Measurements from ENCODE around the gene TAPT1. TPM values are rescaled to one million over a fixed set of nuclear protein-coding genes. Genes with fewer than 3 reads are reported as not detected.

The TAPT1 gene
- polyA plus RNA-seq, 2 of the 4 experiments (the other 2 are of a cell fraction), result 11.5 to 17.1 TPM

DNA sequence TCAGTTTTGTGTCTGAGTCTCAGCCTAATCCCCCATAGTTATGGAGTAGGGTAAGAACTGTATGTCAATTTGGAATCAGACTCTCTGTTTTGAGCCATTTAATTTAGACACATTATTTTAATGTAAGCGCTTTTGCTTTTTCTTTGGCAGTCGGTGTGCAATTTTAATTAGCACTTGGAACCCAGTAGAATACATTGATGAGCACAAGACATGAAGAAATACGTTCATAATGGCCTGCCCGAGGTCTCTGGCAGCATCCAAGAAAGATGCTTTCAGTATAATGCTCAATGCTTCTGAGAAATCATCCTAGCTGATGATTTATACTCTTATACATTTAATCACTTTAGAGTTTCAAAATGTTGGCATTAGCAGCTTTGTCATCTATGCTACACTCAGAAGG is 8.9 kb upstream of the TAPT1 start:
- CTCF ChIA-PET, result no interaction called here
- POLR2A ChIA-PET, result no interaction called here
- H3K27ac ChIP-seq, result no peak overlapping the region
- WGBS (ENCODE audit: missing lambda C conversion rate), result 91% methylated on average over 4 of the region's 4 CpGs
- no peak overlapping the region for H3K4me2 ChIP-seq
- no peaks in the 10 kb centered on the region for H3K9me3 ChIP-seq
- H3K4me1 ChIP-seq, result peaks cover 17% of the 10 kb centered on the region; the same call in 2 of the 3 replicates
- FAIRE-seq (no peak), ATAC-seq (no peak), DNase-seq (ENCODE audit: low read depth in 1 of 2, low spot score in 1 of 2) (no peak)
- TF ChIP-seq CHD4 (IDR thresholded peaks at IDR 0.05; ENCODE audit: borderline replicate concordance), result no peak
- no peak for TF ChIP-seq RNF2 (IDR thresholded peaks at IDR 0.05; ENCODE audit: borderline replicate concordance, low read depth)
- TF ChIP-seq MAZ (IDR thresholded peaks at IDR 0.05; ENCODE audit: borderline replicate concordance, low read depth, low read length), result no peak
- TF ChIP-seq EP300 (IDR thresholded peaks at IDR 0.05), result no peak
- TF ChIP-seq CBX2 (IDR thresholded peaks at IDR 0.05; ENCODE audit: borderline replicate concordance, low read depth), result no peak
- TF ChIP-seq, protein P1, sequence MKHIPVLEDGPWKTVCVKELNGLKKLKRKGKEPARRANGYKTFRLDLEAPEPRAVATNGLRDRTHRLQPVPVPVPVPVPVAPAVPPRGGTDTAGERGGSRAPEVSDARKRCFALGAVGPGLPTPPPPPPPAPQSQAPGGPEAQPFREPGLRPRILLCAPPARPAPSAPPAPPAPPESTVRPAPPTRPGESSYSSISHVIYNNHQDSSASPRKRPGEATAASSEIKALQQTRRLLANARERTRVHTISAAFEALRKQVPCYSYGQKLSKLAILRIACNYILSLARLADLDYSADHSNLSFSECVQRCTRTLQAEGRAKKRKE (CRISPR knock-in tag; IDR thresholded peaks at IDR 0.05; ENCODE audit: low read depth), result no peak
- no peak for TF ChIP-seq CBX8 (IDR thresholded peaks at IDR 0.05)
- TF ChIP-seq SREBF2 (IDR thresholded peaks at IDR 0.05), result no peak
- no peak for TF ChIP-seq FOXS1 (CRISPR knock-in tag; IDR thresholded peaks at IDR 0.05)
- TF ChIP-seq, protein P2, sequence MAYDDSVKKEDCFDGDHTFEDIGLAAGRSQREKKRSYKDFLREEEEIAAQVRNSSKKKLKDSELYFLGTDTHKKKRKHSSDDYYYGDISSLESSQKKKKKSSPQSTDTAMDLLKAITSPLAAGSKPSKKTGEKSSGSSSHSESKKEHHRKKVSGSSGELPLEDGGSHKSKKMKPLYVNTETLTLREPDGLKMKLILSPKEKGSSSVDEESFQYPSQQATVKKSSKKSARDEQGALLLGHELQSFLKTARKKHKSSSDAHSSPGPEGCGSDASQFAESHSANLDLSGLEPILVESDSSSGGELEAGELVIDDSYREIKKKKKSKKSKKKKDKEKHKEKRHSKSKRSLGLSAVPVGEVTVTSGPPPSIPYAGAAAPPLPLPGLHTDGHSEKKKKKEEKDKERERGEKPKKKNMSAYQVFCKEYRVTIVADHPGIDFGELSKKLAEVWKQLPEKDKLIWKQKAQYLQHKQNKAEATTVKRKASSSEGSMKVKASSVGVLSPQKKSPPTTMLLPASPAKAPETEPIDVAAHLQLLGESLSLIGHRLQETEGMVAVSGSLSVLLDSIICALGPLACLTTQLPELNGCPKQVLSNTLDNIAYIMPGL (CRISPR knock-in tag; IDR thresholded peaks at IDR 0.05; ENCODE audit: borderline replicate concordance), result no peak
- TF ChIP-seq ZFP36 (IDR thresholded peaks at IDR 0.05; ENCODE audit: borderline replicate concordance, partially characterized antibody), result no peak
- TF ChIP-seq TP53 (CRISPR knock-in tag; IDR thresholded peaks at IDR 0.05), result no peak
- TF ChIP-seq, protein P3, sequence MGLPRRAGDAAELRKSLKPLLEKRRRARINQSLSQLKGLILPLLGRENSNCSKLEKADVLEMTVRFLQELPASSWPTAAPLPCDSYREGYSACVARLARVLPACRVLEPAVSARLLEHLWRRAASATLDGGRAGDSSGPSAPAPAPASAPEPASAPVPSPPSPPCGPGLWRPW (IDR thresholded peaks at IDR 0.05), result no peak
- TF ChIP-seq GATA3 (IDR thresholded peaks at IDR 0.05; ENCODE audit: borderline replicate concordance), result no peak
- TF ChIP-seq, protein P4, sequence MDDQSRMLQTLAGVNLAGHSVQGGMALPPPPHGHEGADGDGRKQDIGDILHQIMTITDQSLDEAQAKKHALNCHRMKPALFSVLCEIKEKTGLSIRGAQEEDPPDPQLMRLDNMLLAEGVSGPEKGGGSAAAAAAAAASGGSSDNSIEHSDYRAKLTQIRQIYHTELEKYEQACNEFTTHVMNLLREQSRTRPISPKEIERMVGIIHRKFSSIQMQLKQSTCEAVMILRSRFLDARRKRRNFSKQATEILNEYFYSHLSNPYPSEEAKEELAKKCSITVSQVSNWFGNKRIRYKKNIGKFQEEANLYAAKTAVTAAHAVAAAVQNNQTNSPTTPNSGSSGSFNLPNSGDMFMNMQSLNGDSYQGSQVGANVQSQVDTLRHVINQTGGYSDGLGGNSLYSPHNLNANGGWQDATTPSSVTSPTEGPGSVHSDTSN (IDR thresholded peaks at IDR 0.05), result no peak
- no peak for TF ChIP-seq ZC3H11A (IDR thresholded peaks at IDR 0.05)
- TF ChIP-seq BHLHE40 (IDR thresholded peaks at IDR 0.05; ENCODE audit: low read depth, low read length), result no peak
- TF ChIP-seq HEYL (CRISPR knock-in tag; IDR thresholded peaks at IDR 0.05), result no peak
- H3K4me3 ChIP-seq, result no peak overlapping the region

DNA sequence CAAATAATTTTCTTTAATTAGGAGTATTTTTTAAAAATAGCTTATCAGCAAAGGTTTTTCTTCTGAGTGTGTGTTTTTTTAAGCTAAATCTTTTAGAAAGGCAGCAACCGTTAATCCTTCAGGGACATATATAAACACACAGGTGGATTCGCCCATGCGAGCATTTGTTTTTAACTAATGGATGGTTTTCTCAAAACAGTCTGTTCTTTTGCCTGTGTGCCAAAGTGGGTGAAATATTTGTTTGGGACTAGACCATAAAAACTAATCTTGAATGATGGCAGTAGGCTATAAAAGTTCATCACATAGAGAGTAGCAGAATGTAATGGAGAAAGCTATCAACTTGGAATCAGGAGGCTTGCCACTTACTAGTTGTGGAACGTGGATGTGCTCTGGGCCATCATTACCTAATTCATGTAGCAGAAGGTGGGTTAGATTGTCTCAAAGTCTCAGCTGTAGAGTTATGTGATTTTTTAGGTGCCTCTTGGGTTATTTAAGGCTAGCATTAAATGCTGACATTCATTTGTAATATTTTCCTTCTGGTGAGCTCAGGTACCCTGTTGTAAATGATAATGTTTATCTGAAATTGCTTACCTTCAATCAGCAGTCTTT is 7.4 kb upstream of the TAPT1 start:
- Histone ChIP-seq H3K4me2 (no peak overlapping the region), H3K4me1 (peaks cover 20% of the 10 kb centered on the region; the same call in 2 of the 3 replicates), H3K9me3 (no peaks in the 10 kb centered on the region), H3K27ac (no peak overlapping the region), H3K4me3 (no peak overlapping the region)
- ChIA-PET POLR2A (no interaction called here), CTCF (no interaction called here)
- FAIRE-seq, result no peak
- WGBS (ENCODE audit: missing lambda C conversion rate), result 92% methylated on average over 4 of the region's 4 CpGs
- TF ChIP-seq FOXS1 (CRISPR knock-in tag; IDR thresholded peaks at IDR 0.05) (no peak), BHLHE40 (IDR thresholded peaks at IDR 0.05; ENCODE audit: low read depth, low read length) (no peak), CHD2 (IDR thresholded peaks at IDR 0.05; ENCODE audit: low read length, partially characterized antibody) (no peak), JUN (IDR thresholded peaks at IDR 0.05) (no peak)
- DNase-seq (ENCODE audit: low read depth in 1 of 2, low spot score in 1 of 2), result no peak
- ATAC-seq, result no peak

All from A549 (cell line).